ENCODE measurements around the gene KRABD2.
"Not testable (repeated sequence)": the region's sequence is repeated elsewhere in the genome, so short reads cannot be mapped to it uniquely, and the experiment has no call there.

The KRABD2 gene

DNA sequence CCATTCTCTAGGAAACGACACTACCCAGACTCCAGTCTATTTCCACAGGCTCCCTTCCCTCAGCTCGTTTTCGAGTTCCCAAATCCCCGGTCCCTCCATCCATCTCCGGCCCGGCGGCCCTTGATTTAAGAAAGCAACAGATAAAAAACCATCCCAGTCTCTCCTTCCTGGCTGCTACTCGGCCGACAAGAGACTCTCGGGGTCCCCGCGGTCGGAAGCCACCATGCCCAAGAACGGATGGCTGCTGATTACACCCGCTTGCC, 6.3 kb upstream of the KRABD2 start:
- DNase-seq = no peak
- peaks cover 54% of the 10 kb centered on the region for H3K4me1 Mint-ChIP-seq (ENCODE audit: low read depth)
- H3K36me3 Mint-ChIP-seq (ENCODE audit: low read depth) = peaks cover 53% of the 10 kb centered on the region
- H3K27ac Mint-ChIP-seq = peak overlapping the region; percentile 100
- peak overlapping the region; percentile 100 for H3K4me3 Mint-ChIP-seq
- no peaks in the 10 kb centered on the region for H3K9me3 Mint-ChIP-seq
- H3K27me3 Mint-ChIP-seq = no peaks in the 10 kb centered on the region

DNA sequence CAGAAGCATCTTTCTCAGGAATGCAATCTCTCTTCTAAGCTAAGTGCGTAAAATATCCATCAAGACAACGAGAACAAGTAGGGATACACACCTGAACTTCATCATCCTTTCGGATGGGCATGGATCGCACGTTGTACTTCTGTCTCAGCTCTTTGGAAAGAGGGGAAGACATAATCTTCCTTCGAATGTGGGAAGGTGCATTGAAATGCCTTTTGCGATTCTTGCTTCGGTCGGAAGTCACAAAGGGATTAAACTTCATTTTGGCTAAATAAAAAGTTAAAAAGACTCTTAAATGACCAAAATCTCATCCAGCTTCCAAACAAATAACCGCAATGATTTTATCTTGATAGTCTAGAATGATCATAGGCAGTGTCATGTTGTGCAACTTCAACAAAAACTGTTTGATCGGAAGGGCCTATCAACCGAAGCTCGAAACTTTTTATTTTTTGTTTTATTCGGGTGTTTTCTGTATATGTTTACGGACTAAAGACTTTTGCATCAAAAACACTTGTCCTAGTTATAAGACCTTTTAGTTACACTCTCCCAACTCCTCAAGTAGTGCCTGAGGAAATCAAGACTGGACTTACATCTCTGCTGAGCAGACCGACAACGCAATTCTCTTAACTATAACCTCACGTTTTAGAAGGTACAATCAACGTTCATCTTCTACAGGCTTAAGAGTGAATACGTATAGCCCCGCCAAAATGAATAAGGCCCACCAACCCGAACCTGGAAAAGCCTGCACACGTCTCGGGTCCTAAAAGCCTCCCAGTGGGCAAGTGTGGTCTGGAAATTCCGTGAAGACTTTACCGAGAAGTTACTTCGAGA, 5.8 kb upstream of the KRABD2 start:
- H3K27ac Mint-ChIP-seq = peak overlapping the region; percentile 100
- peaks cover 58% of the 10 kb centered on the region for H3K36me3 Mint-ChIP-seq (ENCODE audit: low read depth)
- DNase-seq = no peak

DNA sequence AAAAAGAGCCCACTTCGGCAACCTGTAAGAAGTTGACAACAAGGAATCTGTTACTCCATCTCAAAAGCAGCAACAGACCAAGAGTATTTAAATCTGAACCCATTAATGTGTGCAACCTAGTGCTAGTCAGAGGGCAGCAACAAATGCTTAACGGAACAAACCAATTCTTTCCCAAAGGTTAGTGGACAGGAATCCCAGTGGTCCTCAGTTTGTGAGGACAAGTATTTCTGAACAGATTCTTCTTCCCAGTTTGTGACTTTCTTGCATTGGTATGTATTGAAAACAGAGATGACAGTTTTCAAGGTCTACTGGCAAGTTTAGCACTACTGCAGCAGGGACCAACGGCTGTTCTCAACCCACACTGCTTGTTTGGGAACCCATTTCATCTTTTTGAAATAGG, 3.5 kb upstream of the KRABD2 start:
- Mint-ChIP-seq H3K27ac (peak overlapping the region; percentile 100), H3K27me3 (no peaks in the 10 kb centered on the region), H3K4me3 (peak overlapping the region; percentile 100), H3K4me1 (ENCODE audit: low read depth) (peaks cover 68% of the 10 kb centered on the region), H3K9me3 (no peaks in the 10 kb centered on the region), H3K36me3 (ENCODE audit: low read depth) (peaks cover 80% of the 10 kb centered on the region)
- no peak for DNase-seq

More for the DNA sequence above, 5.8 kb upstream of the KRABD2 start:
- no peaks in the 10 kb centered on the region for H3K27me3 Mint-ChIP-seq
- H3K4me3 Mint-ChIP-seq = peak overlapping the region; percentile 100
- H3K4me1 Mint-ChIP-seq (ENCODE audit: low read depth) = peaks cover 58% of the 10 kb centered on the region
- no peaks in the 10 kb centered on the region for H3K9me3 Mint-ChIP-seq

DNA sequence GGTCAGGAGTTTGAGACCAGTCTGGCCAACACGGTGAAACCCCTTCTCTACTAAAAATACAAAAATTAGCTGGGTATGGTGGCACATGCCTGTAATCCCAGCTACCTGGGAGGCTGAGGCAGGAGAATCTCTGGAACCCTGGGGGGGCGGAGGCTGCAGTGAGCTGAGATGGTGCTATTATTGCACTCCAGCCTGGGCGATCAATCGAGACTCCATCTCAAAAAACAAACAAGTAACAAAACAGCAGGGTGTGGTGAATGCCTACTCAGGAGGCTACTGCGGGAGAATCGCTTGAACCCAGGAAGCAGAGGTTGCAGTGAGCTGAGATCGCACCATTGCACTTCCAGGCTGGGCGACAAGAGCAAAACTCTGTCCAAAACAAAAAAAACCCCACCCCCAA, 1.6 kb upstream of the KRABD2 start:
- Mint-ChIP-seq H3K4me3 (peak overlapping the region; percentile 100), H3K27ac (peak overlapping the region; percentile 93), H3K4me1 (ENCODE audit: low read depth) (peaks cover 57% of the 10 kb centered on the region), H3K36me3 (ENCODE audit: low read depth) (peaks cover 83% of the 10 kb centered on the region)
- not testable (repeated sequence) for H3K9me3 Mint-ChIP-seq, DNase-seq, H3K27me3 Mint-ChIP-seq

DNA sequence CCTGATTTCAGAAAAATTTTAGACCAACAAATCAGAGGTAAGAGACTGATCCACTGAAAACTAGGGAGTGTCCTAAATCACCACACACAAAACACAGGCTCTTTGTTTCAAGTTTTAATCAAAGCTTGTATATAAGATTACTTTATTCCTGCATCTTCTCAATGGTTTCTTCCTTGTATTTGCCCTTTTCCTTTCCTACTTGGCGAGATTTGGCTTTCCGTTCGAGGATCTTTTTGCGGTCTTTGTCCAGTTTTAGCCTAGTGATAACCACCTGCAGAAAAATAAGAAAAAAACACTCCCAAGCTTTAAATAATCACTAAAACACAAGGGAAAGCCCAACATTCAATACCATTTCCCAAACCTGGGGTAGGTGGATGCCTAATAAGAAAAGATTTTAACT, 918 bp upstream of the KRABD2 start:
- H3K36me3 Mint-ChIP-seq (ENCODE audit: low read depth) = peaks cover 76% of the 10 kb centered on the region
- H3K27ac Mint-ChIP-seq = peak overlapping the region; percentile 93
- no peaks in the 10 kb centered on the region for H3K27me3 Mint-ChIP-seq
- DNase-seq = no peak
- H3K4me1 Mint-ChIP-seq (ENCODE audit: low read depth) = peaks cover 57% of the 10 kb centered on the region
- H3K4me3 Mint-ChIP-seq = peak overlapping the region; percentile 100
- no peaks in the 10 kb centered on the region for H3K9me3 Mint-ChIP-seq

DNA sequence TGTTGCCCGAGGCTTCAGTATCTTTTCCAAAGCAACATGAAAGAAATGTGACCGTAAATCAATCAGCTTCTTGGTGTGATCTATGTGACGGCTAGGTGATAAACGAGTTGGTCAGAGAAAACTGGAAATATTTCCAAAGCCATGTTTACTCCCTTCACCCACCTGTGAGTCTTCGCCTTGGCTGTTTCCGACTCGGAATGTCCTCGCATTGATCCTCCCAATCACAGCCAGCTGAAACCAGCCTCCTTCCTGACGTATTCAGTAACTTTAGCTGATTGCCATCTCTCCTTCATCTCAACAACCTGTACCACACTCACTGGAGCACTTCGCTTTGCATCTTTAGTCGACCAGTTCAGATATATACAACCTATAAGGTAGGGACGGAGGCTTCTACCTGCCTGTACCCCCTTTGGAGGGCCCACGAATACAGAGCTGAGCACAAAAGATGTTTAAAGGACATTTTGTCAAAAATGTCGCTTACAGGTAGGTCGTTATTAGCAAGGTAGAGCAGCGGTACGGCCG, 705 bp downstream of the KRABD2 start:
- Mint-ChIP-seq H3K4me1 (ENCODE audit: low read depth) (peaks cover 50% of the 10 kb centered on the region), H3K27me3 (no peaks in the 10 kb centered on the region), H3K36me3 (ENCODE audit: low read depth) (peaks cover 60% of the 10 kb centered on the region), H3K9me3 (no peaks in the 10 kb centered on the region), H3K27ac (peak overlapping the region; percentile 93), H3K4me3 (peak overlapping the region; percentile 100)
- no peak for DNase-seq

DNA sequence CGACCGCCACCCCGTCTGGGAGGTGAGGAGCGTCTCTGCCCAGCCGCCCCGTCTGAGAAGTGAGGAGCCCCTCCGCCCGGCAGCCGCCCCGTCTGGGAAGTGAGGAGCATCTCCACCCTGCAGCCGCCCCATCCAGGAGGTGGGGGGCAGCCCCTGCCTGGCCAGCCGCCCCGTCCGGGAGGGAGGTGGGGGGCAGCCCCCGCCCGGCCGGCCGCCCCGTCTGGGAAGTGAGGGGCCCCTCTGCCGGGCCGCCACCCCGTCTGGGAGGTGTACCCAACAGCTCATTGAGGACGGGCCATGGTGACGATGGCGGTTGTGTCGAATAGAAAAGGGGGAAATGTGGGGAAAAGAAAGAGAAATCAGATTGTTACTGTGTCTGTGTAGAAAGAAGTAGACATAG, 2.6 kb downstream of the KRABD2 start:
- H3K27me3 Mint-ChIP-seq, H3K4me3 Mint-ChIP-seq, H3K27ac Mint-ChIP-seq, DNase-seq, H3K9me3 Mint-ChIP-seq: not testable (repeated sequence)
- H3K4me1 Mint-ChIP-seq (ENCODE audit: low read depth) = peaks cover 37% of the 10 kb centered on the region
- H3K36me3 Mint-ChIP-seq (ENCODE audit: low read depth) = peaks cover 56% of the 10 kb centered on the region

DNA sequence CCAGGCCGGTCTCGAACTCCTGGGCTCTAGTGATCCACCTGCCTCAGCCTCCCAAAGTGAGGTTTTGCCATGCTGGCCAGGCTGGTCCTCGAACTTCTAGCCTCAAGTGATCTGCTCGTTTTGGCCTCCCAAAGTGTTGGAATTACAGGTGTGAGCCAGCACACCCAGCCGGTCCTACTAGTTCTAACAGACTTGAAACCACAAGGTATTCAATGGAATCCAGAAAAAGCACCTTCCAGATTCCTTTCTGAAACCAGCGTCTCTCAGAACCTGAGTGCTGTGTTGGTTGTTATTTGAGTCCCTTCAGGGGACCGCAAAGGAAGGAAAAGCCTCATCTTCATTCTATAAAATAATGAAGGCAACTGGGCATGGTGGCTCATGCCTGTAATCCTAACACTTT, 4.1 kb downstream of the KRABD2 start:
- Mint-ChIP-seq H3K36me3 (ENCODE audit: low read depth) (peaks cover 50% of the 10 kb centered on the region), H3K9me3 (no peaks in the 10 kb centered on the region), H3K27ac (no peak overlapping the region), H3K4me1 (ENCODE audit: low read depth) (peaks cover 24% of the 10 kb centered on the region), H3K4me3 (no peak overlapping the region), H3K27me3 (no peaks in the 10 kb centered on the region)
- DNase-seq = no peak

DNA sequence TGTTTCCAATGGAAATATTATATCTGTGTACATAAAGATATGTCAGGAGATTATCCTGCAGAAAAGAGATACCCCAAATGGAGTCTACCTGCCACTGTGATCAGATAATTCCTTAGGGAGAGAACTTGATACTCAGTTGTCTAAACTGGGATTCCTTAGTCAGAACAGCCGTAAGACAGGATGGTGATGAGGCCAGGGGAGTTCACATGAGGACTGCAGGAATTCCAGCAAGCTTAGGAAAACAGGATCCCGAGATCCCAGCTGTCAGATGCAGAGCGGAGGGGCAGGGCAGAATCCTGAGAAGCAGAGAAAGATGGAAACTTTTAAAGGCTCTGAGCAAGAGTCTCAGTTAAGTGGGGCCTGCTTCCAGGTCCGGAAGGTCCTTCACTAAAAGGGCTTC, 4.7 kb downstream of the KRABD2 start:
- peaks cover 43% of the 10 kb centered on the region for H3K36me3 Mint-ChIP-seq (ENCODE audit: low read depth)
- no peaks in the 10 kb centered on the region for H3K27me3 Mint-ChIP-seq
- peaks cover 17% of the 10 kb centered on the region for H3K4me1 Mint-ChIP-seq (ENCODE audit: low read depth)
- no peak for DNase-seq
- H3K4me3 Mint-ChIP-seq = no peak overlapping the region
- H3K27ac Mint-ChIP-seq = no peak overlapping the region
- no peaks in the 10 kb centered on the region for H3K9me3 Mint-ChIP-seq

DNA sequence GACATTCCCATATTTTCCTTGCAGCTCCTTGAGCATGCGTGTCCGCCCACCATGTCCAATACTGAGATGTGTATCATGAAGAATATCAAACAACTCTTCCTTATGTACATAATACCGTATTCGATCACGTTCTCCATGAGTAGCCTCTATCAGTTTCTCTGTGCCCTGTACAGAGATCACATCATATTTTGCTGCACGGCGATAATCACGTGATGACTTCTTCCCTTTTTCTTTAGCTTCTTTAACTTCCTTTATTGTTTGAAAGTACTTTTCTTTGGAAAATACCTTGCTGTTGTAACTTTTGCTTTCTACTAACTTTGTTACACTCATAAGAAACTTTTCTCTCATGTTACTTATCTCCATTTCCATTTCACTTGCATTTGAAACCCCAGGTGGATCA, 6.6 kb downstream of the KRABD2 start:
- peaks cover 5% of the 10 kb centered on the region for H3K4me1 Mint-ChIP-seq (ENCODE audit: low read depth)
- DNase-seq = no peak
- H3K9me3 Mint-ChIP-seq = no peaks in the 10 kb centered on the region
- no peak overlapping the region for H3K27ac Mint-ChIP-seq
- H3K36me3 Mint-ChIP-seq (ENCODE audit: low read depth) = peaks cover 27% of the 10 kb centered on the region
- H3K27me3 Mint-ChIP-seq = no peaks in the 10 kb centered on the region
- no peak overlapping the region for H3K4me3 Mint-ChIP-seq

DNA sequence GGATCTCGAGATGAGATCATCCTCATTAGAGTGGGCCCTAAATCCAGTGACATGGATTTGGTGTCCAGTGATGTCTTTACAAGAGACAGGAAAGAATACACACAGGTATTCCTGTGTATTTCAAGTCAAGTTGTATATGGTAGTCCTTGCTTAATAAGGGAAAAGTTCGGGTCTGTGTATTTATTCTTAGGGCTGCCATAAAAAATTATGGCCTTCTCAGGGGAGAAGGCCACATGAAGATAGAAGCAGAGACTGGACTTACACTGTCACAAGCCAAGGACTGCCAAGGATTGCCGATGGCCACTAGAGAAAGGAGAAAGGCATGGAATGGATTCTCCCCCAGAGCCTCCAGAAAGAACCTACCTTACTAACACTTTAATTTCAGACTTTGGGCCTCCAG, 8.3 kb downstream of the KRABD2 start:
- no peaks in the 10 kb centered on the region for H3K27me3 Mint-ChIP-seq
- no peaks in the 10 kb centered on the region for H3K9me3 Mint-ChIP-seq
- H3K36me3 Mint-ChIP-seq (ENCODE audit: low read depth) = peaks cover 24% of the 10 kb centered on the region
- H3K4me3 Mint-ChIP-seq = no peak overlapping the region
- peaks cover 5% of the 10 kb centered on the region for H3K4me1 Mint-ChIP-seq (ENCODE audit: low read depth)
- H3K27ac Mint-ChIP-seq = no peak overlapping the region
- DNase-seq = no peak

DNA sequence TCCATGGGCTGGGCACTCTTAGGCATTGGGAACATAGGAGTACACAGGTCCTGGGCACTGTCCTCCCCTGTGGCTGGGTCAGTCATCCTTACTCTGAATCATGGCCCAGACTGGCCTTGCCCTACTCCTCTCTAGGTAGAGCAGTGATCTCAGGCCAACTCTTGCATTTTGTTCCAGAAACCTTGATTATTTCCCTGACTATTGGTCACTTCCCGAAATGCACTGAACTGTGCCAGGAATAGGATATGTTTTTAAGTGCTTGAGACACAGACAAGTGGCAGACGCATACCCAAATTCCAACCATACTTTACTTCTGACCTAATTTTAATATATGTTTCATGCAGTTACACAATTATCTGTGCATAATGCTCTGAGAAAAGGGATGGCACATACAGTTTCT, 10.3 kb downstream of the KRABD2 start:
- H3K4me1 Mint-ChIP-seq (ENCODE audit: low read depth) = peaks cover 5% of the 10 kb centered on the region

DNA sequence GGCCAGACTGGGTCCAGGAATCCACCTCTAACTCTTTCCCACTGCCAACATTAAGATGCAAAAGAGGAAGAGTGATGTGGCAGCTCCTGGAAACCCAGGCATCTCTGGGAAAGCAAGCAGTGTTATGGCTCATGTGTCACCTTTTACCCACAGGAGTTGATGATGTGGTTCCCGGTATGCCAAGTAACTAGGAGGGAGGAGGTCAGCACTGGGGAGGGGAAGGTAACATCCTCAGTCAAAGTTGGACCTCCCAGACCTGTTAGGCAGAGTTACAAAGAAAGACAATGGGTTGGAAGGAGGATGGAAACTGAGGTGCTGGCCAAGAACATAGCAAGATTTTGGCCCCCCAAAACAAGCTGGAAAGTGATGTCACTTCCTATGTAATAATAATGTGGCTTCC, 11.4 kb downstream of the KRABD2 start:
- no peaks in the 10 kb centered on the region for H3K9me3 Mint-ChIP-seq
- H3K27me3 Mint-ChIP-seq = no peaks in the 10 kb centered on the region
- peaks cover 21% of the 10 kb centered on the region for H3K36me3 Mint-ChIP-seq (ENCODE audit: low read depth)
- peak overlapping the region; percentile 50 for H3K27ac Mint-ChIP-seq
- H3K4me3 Mint-ChIP-seq = no peak overlapping the region
- no peak for DNase-seq
- H3K4me1 Mint-ChIP-seq (ENCODE audit: low read depth) = peaks cover 4% of the 10 kb centered on the region

More for the DNA sequence above, 10.3 kb downstream of the KRABD2 start:
- DNase-seq = no peak
- Mint-ChIP-seq H3K9me3 (no peaks in the 10 kb centered on the region), H3K36me3 (ENCODE audit: low read depth) (peaks cover 24% of the 10 kb centered on the region), H3K27me3 (no peaks in the 10 kb centered on the region), H3K4me3 (no peak overlapping the region), H3K27ac (no peak overlapping the region)

DNA sequence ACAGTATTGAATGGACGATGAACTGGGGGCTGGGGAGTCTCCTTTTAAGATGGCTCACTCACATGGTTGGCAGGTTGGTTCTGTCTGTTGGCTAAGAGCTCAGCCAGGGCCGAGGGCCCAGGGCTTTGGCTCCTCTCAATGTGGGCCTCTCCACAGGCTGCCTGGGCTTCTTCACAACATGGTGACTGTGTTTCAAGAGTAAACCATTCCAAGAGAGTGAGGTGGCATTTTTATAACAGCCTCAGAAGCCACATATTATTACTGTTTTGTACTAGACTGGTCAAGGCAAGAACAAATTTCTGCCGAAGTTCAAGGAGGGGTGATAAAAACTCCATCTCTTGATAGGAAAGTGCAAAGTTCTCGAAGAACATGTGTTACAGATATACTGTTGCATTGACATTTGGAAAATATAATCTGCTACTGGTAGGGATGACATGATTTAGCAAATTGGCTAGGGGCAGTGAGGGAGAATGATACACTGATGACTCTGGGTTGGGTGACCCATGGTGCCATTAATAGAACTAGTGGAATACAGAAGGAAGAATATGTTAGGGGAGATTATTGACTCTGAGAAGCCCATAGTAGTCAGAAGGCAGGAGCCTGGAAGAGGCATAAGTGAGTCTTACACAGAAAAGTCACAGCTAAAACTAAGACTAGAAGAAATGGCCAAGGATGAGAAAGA, 13.7 kb downstream of the KRABD2 start:
- H3K27me3 Mint-ChIP-seq = no peaks in the 10 kb centered on the region
- peaks cover 9% of the 10 kb centered on the region for H3K4me1 Mint-ChIP-seq (ENCODE audit: low read depth)
- H3K4me3 Mint-ChIP-seq = no peak overlapping the region
- DNase-seq = no peak
- H3K36me3 Mint-ChIP-seq (ENCODE audit: low read depth) = peaks cover 2% of the 10 kb centered on the region
- H3K27ac Mint-ChIP-seq = no peak overlapping the region
- no peaks in the 10 kb centered on the region for H3K9me3 Mint-ChIP-seq

DNA sequence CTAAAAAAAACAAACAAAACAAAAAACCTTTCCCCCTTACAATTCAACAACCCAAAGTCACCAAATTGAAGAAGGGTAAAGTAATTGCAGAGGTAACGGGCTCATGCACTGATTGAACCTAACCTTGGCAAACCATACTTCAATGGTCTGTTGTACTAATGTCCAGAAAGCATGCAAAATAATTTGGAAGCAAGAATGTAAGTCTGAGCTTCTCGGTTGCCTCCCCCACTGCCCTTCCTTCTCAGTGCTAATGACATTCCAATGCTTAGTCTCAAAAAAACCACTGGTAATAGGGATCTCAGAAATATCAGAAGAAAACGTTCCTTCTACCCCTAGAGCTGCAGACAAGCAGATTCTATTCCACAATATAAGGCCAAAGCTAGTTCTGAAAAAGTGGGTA, 15.8 kb downstream of the KRABD2 start:
- Mint-ChIP-seq H3K4me3 (no peak overlapping the region), H3K9me3 (no peaks in the 10 kb centered on the region), H3K27ac (no peak overlapping the region), H3K27me3 (no peaks in the 10 kb centered on the region), H3K36me3 (ENCODE audit: low read depth) (no peaks in the 10 kb centered on the region), H3K4me1 (ENCODE audit: low read depth) (peaks cover 9% of the 10 kb centered on the region)
- DNase-seq = no peak

Measured in activated T-cell treated with anti-CD3 and anti-CD28 coated beads, Interleukin-2, amount 50 U/mL, for 24 hours (primary cell).